T-helper 22 cell (primary cell): ENCODE results near the gene TRMT2A.

Source experiments
- DNase-seq: peaks from one replicate; pipeline ENCODE4 v3.0.0-alpha.2; 2020; ENCODE audit warnings: low read depth

TRMT2A gene

DNA sequence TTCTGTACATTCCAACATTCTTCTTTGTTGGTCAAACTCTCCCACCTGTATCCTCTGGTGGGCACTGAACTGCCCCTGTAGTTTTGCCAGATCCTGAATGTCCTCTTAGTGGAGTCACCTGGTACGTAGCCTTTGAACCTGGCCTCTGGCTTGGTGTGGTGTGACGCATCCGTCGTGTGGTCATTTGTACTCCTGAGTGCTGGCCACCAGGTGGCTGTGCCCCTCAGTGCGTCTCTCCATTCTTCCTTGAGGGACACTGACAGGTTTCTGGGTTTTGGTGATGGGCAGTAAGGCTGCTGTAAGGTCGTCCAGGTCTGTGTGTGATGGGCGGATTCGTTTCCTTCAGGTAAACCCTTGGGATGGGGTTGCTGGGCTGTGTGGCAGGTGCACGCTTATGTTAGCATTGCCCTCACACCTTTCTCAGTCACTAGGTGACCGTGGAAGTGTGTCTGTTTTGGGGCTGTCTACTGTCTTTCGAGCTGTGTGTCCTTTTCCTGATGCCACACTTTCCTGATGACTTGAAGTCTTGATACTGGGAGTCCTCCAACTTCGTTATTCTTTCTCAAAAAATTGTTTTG, 14.7 kb downstream of the TRMT2A start:
- no peak for DNase-seq

DNA sequence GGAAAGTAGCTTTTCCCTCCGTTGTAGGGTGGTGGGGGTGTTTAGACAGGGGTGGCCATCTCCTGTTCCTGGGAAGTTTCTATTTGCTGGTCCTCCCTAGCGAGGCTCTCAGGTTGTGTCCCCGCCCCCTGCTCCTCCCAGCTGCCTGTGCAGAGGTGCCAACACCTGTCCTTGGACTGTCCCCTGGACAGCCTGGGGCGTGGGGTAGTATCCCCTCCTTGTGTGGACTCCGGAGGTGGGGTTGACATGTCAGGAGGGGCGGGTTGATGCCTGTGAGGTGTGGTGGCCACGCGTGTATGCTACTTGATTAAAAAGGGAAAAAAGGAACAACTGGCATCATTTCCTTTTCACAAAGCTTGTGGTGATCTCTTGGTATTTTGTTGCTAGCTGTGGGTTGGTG, 15.4 kb downstream of the TRMT2A start:
- DNase-seq = no peak

DNA sequence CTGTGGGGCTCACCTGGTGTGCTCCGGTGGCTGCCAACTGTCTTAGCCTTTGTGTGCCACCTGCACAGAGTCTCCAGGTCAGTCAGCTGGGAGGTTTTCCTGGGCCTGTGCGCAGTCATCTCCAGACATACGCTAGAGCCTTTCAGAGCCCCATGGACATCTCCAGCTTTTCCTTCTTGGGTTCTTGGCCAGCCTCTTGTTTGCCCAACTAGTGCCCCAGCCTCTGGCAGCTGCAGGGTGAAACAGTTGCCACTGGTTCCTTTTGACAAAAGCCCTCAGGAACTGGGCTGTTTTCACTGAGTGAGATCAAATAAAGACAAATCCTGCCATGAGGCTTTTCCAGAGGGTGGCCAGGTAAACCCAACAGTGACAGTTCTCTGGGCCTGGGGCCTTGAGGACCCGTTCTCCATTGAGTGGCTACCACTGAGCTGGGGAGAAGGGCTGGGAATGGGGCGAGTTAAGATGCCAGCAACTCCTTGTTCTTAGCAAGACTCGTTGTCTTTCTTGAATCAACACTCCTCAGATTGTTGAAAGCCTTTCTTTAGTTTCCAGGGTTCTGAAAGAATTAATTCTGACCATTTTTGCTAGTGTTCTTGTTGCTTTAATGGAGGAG, 17.8 kb downstream of the TRMT2A start:
- DNase-seq = no peak

DNA sequence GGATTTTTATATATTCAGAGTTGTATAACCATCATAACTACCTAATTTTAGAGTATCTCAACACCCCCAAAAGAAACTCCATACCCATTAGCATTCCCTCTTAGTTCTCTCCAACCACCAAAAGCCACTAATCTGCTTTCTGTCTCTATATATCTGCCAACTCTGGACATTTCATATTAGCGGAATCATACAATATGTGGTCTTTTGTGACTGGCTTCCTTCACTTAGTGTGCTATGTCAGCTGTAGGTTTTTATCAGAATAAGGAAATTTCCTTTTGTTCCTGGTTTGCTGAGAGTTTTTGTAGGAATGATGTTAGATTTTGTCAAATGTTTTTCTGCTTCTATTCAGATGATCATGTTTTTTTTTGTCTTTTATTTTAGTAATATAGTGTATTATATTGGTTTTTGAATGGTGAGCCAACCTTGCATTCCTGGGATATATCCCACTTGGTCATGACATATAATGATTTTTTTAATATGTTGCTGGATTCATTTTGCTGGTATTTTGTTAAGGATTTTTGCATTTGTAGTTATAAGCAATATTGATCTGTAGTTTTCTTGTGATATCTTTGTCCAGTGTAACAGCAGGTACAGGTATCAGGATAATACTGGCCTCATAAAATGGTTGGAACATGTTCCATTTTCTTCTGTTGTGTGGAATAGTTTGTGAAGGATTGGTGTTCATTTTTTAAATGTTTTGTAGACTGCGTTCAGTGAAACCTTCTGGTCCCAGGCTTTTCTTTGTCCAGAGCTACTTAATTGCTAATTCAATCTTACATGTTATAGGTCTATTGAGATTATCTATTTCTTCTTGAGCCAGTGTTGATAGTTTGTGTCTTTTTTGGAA, 20.2 kb downstream of the TRMT2A start:
- no peak for DNase-seq

DNA sequence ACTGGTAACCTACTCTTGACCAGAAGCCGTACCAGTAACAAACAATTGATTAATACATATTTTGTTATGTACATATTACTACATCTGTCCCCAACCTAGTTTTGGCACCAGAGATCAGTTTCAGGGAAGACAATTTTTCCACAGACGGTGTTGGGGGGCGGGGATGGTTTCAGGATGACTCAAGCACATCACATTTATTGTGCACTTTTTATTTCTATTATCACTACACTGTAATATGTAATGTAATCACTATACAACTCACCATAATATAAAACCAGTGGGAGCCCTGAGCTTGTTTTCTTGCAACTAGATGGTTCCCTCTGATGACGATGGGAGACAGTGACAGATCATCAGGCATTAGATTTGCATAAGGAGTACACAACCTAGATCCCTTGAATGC, 21.5 kb downstream of the TRMT2A start:
- no peak for DNase-seq

DNA sequence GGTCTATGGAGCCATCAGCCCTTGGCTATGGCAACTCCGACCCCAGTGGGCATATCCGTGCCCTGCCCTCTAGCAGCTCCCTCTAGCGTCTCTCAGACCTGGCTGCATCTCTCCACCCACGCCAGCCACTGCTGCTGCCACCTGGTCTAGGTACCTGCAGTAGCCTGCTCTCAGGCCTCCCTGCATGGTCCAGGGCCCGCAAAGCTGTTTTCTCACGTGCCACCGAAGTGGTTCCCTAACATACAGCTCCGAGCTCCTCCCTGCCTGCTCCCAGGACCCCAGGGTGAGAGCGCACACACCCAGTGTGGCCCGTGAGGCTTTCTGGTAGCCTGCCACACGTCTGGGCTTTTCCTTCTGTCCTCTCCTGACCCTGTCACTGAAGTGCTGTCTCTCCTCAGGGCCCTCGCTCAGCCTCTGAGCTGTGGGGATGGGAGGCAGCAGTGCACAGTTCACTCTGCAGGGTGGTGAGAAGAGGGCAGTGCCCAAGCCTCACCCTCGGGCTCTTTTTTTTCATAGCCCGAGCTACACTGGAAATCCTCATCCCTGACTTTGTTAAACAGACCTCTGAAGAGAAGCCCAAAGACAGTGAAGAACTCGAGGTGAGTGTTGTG, 22.7 kb downstream of the TRMT2A start:
- DNase-seq = no peak

DNA sequence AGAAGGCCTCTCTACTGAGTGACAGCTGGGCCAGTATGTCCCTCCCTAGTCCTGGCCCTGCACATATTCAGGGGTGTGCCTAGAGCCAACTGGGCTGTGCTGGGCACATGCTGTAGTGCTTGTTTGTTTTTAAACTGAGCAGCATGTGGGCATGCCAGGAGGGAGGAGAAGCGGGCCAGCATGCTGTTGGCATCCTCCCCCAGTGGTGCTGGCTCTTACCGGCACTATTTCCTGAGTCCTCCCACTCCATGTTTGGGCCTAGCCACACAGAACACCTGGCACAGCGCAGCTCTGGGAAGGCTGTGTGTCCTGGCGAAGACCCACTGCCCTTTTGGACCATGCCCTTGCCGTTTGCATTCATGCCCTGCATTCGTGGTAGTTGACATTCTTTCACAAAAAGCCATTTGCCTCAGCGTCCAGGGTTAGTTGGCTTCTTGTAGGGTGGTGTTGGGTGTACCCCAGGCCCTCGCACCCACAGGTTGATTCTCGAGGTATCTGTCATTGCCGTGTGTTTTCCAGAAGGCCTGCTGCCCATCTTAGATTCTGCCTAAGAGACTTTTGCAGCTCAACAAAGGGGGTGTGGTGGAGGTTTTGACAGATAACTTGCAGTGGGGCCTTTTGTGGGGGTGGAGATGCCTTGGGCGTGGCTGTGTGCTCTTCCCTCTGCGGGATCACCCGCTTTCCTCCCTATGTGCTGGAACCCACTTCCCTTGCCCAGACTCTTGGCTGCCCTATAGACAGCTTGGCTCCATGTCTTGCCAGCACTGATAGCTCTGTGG, 23.4 kb downstream of the TRMT2A start:
- no peak for DNase-seq

DNA sequence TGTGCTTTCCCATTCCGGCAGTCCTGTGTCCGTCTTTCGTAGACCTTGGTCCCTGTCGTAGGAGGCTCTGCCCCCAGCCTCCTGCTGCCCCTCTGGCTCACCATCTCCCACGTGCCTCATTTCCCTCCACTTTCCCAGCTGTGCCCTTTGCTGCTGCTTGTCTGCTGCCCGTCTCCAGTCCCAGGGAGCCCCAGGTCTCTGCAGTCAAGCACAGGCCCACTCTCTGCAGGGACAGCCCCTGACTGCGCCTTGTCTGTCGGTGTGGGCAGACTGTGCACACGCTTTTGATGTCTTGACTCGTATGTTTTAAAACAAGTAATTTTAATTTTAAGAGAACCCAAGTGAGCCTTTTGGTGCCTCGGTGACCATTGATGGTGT, 24.6 kb downstream of the TRMT2A start:
- no peak for DNase-seq

DNA sequence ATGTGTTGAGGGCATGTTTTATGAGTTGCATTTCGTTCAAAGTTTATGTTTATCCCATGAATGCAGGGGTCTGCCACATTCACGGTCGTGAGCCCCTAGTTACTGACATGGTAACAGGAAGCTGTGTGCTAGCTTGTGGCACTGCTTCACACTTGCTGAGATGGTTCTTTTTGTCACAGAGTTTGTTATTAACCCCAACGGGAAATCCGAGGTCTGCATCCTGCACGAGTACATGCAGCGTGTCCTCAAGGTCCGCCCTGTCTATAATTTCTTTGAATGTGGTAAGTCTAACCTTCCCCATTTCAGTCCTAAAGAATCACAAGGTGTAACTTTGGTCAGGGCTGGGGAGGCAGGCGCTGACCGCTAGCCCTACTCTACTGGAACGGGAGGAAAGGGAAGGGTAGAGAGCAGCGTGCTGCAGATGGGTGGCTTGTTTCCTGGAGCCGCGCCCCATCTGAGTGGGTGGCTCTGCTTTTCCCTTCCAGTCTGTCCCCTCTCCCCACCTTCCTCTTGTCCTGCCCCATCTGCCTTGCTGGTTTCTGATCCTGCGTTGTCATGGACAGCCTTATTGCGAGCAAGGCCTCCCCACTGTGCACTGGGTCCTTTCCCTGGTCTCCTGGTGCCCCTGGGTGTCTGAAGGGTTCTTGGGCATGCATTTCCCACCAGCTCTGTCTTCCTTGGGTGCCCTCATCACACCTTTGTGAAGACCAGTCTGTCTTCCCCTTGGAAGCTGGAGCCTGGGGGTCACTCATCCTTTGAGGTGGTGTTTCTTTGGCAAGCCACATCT, 25.1 kb downstream of the TRMT2A start:
- DNase-seq = no peak

DNA sequence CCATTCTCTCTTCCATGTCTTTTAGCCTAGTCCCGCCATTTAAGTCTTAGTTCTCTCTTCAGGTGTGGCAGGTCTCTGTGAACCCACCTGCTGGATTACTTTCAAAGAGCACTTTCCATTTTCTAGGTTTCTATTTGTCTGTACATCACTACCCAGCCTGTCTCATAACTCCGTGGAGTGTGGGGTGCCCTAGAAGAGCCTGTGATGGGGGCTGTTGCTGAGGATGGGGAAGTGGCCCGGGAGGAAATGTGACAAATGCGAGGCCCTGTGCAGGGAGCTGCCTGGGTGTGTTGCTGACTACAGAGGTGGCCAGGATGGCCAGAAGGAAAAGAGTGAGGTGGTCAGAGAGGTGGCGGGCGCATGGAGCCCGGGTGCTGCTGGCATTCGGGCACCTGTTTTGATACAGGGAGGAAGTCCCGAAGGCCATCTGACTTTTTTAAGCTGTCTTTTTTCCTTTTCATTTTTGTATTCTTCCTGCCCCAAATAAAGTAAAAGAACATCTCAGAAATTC, 26.2 kb downstream of the TRMT2A start:
- no peak for DNase-seq

DNA sequence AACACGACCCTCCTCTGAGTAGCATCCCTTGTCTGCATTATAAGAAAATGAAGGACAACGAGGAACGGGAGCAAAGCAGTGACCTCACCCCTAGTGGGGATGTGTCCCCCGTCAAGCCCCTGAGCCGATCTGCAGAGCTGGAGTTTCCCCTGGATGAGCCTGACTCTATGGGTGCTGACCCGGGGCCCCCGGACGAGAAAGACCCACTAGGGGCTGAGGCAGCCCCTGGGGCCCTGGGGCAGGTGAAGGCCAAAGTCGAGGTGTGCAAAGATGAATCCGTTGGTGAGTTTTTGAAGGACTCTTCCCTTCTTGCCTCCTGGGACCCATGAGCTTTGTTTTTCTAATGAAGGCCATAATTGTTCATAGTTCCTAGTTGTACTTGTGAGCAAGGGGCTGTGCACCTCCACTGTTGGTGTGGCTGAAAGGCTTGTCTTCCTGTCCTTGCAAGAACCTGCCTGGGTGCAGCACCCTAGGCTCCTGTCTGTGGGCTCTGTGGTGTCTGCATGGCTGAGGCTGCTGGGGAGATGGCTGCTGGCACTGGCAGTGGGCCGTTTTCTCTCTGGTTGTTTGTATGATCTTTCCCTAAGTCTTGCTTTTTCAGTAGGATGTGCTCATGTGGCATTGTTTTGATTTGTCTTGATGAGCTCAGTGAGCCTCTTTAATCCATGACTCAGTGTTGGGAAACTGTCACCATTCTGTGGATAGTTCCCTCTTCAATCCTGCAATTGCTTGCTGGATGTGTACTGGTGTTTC, 26.9 kb downstream of the TRMT2A start:
- no peak for DNase-seq

DNA sequence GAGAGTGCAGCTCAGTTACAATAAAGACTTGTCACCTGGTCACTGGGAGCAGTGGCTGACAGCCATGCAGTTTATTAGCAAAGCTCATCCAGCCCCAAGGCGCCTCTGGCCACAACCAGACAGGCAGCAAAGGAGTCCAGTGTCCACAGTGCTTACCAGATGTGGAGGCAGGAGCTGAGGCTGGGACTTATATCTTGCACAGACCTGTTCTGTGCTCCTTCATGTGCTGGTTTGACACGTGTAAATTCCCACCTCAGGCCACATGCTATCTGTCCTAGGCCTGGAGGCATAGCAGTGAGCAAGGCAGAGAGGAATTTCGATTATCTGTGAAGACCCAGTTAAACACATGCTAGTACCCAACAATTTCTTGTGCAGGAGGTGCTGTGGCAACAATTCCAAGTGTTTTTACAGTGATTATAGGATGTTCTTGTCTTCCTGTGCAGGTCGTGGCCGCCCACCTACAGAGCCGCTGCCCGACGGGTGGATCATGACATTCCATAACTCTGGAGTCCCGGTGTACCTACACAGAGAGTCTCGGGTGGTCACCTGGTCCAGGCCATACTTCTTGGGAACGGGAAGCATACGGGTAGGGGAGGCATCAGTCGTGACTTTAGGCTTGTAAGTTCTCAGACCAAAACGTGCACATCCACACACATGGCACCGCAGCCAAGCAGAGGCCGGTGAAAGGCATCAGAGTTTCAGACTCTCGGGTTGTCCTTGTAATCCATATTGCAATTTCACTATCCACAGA, 27.6 kb downstream of the TRMT2A start:
- no peak for DNase-seq

DNA sequence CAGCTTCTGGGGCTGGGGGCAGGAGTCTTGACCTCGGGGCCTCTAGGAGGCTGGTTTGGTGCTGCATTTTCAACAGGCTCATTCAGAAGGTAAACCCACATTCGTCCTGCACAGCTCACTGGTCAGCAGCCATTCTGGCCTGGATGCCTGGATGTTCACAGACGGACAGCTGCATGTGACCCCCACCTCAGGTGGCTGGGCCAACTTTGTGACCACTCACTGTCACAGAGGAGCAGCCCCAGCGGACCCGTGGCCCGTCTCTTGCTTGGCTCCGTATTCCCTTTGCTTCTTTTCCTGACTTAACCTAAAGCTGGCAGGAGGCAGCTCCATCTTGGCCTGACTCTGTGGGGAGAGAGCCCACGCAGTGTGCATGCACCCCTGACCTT, 28.8 kb downstream of the TRMT2A start:
- no peak for DNase-seq

DNA sequence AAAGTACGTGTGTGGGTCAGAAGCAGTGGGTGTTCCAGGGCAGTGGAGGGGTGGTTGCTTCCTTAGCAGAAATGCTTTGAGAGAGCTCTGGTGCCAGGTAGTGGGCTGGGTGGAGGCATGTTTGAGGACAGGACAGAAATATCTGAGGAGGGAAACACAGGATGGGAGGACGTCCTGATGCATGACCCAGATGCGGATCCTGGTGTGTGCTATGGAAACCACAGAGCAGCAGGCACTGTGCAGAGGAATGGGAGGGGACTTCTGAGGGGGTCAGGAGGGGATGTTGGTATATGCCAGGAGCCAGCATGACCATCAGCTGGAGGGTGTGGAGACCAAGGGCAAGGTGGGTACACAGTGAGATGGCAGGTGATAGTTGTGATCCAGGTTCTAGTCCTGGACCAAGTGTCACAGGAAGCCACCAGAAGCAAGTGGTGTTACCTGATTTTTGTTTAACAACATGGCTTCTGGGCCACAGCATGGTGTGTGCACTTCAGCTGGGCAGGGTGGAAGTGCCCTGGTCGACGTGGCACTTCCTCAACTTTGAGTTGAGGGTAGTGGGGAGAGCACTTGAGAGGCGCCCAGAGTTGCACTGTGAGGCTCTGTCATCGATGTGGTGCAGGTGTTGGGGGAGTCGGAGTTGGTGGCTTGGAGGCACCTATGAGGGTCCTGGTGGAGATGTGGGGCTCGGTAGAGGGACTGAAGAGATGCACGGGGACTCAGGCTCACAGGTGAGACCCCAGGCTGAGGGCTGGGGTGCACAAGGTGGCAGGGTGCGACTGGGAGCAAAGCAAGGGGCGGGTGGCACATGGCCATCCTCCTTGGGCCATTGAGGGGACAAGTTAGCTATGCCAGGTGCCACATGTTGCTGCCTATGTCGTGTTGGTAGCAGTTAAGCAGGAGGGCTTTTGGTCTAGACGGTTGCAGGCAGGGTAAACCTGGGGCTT, 29.4 kb downstream of the TRMT2A start:
- DNase-seq = no peak

DNA sequence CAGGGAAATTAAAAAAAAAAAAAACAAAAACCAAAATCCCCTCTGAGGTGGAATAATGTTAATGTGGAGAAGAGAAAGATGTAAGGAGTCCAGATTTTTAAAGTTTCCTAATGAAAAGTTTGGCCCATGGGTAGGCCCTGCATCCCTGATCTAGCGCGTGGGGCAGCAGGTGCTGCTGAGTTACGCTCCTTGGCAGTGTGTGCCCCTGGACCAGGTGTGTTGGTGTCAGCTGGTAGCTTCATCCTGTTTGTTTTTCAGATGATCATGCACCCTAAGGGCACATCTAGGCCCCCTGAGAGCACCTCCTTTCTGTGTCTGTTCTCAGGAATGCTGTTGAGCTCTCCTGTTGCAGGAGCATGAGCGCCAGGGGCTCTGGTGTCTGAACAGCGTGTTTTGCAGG, 30.3 kb downstream of the TRMT2A start:
- no peak for DNase-seq

DNA sequence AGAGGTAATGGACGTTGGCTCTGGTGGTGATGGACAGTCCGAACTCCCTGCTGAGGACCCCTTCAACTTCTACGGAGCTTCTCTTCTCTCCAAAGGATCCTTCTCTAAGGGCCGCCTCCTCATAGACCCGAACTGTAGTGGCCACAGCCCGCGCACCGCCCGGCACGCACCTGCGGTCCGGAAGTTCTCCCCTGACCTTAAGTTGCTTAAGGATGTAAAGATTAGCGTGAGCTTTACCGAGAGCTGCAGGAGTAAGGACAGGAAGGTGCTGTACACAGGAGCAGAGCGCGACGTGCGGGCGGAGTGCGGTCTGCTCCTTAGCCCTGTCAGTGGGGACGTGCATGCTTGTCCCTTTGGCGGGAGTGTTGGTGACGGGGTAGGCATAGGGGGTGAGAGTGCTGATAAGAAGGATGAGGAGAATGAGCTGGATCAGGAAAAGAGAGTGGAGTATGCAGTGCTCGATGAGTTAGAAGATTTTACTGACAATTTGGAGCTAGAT, 30.9 kb downstream of the TRMT2A start:
- DNase-seq = no peak

DNA sequence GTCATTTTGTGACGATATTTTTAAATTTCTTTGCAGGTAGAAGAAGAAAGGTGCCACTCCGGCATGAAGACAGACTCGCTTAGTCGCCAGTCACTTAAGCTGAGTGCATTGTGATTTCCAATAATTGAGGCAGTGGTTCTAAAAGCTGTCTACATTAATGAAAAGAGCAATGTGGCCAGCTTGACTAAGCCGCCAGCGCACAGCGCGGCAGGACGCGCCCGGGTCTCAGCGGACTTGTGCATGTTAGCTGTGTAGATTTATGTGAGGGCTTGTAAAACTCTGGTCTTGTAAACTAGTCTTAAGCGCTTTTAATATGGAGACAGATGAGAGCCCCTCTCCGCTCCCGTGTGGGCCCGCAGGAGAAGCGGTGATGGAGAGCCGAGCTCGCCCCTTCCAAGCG, 31.4 kb downstream of the TRMT2A start:
- no peak for DNase-seq
